Fibroblast of villous mesenchyme (primary cell): Measurements from ENCODE around the gene KLB. TPM values are rescaled to one million over a fixed set of nuclear protein-coding genes. Genes with fewer than 3 reads are reported as not detected.
A peak's percentile ranks its signal among the peaks of the same experiment; 100 is the strongest.

ENCODE experiments used
- DNase-seq: peaks from one replicate; pipeline ENCODE4 v3.0.0-alpha.2; 2010; ENCODE audit warnings: low read depth
- H3K4me3 ChIP-seq: 2 replicates; pipeline ENCODE4 v1.5.1; 2011; ENCODE audit warnings: low read depth, mild to moderate bottlenecking, low read length
- total RNA-seq: library from RNA; depleted of rRNA; stranded (reverse); fragments of >200 nt; gene quantifications from 2 replicates; pipeline ENCODE4 v1.2.3, GENCODE V29; 2012
- TF ChIP-seq, protein P1 (sequence below): IDR thresholded peaks from 2 replicates; pipeline ENCODE4 v1.5.1; 2012; ENCODE audit warnings: low read depth, mild to moderate bottlenecking, low read length; ENCODE audit not compliant: insufficient read depth

KLB gene
- total RNA-seq, 1 donor = not detected

DNA sequence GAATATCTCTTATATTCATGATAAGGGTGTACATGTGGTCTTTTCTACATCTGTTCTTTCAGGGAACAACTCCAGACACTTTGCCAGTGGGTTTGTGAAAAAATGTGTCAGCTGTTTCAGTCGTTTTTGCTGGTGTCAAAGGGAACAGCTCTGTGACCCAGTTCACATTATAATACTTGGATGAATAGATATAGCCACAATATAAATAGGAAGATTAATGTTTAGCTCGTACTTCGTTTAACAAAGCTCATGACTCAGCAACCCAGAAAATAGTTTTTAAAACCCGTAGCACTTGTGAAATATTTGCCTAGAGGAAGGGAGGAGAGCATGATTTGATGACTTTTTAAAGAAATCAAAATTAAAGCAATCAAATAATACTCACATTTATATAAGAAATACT lies 60.0 kb downstream of the KLB start:
- DNase-seq = peak; percentile 64
- TF ChIP-seq, protein P1, sequence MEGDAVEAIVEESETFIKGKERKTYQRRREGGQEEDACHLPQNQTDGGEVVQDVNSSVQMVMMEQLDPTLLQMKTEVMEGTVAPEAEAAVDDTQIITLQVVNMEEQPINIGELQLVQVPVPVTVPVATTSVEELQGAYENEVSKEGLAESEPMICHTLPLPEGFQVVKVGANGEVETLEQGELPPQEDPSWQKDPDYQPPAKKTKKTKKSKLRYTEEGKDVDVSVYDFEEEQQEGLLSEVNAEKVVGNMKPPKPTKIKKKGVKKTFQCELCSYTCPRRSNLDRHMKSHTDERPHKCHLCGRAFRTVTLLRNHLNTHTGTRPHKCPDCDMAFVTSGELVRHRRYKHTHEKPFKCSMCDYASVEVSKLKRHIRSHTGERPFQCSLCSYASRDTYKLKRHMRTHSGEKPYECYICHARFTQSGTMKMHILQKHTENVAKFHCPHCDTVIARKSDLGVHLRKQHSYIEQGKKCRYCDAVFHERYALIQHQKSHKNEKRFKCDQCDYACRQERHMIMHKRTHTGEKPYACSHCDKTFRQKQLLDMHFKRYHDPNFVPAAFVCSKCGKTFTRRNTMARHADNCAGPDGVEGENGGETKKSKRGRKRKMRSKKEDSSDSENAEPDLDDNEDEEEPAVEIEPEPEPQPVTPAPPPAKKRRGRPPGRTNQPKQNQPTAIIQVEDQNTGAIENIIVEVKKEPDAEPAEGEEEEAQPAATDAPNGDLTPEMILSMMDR = no peak
- no peak overlapping the region for H3K4me3 ChIP-seq

DNA sequence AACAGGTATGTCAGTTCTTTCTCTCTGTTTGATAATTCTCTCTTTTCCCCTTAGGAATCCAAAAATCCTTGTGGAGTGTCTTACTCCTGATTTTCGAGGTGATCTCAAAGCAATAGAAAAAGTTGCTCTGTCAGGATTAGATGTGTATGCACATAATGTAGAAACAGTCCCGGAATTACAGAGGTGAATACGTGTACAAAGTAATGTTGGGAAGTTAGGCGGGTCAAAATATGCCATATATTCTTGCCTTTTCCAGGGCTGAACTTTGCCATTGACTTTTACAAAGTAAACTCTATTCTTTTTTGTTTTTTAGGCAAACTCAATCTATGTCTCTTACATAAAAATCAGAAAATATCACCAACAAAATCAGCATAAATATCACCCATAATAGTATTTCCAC lies 60.7 kb downstream of the KLB start:
- no peak overlapping the region for H3K4me3 ChIP-seq
- TF ChIP-seq, protein P1 = no peak
- DNase-seq = no peak

DNA sequence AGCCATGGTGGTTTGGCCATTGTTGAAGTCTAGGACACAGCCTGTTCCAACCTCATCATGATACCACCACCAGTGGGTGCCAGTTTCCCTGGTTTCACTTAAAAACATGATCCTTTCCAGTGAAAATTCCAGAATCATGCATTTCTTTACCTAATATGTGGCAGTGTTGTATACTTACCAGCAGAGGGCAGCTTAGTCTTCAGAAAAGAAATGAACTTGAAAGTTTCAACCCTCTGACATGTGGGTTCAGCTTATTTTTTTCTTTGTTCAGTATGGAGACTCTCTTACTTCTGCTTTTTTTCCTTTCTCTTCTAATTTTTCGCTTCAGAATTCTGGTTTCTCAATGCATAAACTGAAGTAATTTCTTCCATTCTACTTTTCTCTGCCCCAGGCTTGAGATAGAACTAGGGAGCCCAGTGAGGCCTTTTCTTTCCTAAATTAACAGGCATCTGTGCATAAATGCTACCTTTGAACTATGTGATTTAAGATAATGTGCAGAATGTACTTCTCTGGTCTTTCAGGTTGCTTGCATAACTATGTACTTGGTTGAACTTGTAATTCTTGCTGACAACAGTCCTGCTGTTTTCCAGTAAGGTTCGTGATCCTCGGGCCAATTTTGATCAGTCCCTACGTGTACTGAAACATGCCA lies 62.8 kb downstream of the KLB start:
- H3K4me3 ChIP-seq = no peak overlapping the region
- peak; percentile 87 for DNase-seq
- TF ChIP-seq, protein P1 = peak; percentile 90

DNA sequence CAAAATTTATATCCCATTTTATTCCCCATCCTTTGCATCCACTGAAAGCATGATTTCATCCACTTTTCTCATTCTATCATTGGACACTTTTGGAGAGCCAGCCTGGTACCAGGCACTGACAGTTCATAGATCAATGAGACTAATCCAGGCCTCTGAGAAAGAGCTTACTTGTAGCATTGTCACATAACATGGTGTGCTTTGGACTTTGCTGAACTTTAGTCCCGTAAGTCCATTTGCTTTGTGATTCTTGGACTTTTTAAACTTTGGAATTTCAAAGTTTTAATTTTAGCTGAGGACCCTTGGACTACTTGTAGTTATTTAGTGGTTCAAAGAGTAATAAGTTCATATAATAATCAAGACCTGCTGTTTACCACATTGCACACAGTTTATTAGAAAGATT lies 63.7 kb downstream of the KLB start:
- TF ChIP-seq, protein P1 = no peak
- DNase-seq = no peak
- H3K4me3 ChIP-seq = no peak overlapping the region

DNA sequence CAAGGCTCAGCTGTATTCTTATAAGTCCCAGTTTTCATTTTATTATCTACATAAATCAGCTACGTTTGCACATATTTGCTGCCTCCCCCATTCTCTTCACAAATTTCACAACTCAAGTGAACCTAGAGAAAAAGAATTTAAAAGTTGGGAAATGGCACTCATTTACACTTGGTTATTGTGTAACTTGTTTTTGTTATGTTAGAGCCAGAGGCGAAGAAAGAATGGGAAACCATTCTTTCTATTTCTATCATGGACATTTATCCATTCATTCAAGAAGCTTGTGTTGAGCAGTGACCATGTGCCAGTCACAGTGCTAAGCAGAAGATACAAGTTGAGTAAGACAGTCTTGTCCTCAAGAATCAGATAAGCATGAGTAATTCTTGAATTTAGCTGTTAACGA lies 65.7 kb downstream of the KLB start:
- H3K4me3 ChIP-seq = no peak overlapping the region
- TF ChIP-seq, protein P1 = no peak
- DNase-seq = peak; percentile 86

DNA sequence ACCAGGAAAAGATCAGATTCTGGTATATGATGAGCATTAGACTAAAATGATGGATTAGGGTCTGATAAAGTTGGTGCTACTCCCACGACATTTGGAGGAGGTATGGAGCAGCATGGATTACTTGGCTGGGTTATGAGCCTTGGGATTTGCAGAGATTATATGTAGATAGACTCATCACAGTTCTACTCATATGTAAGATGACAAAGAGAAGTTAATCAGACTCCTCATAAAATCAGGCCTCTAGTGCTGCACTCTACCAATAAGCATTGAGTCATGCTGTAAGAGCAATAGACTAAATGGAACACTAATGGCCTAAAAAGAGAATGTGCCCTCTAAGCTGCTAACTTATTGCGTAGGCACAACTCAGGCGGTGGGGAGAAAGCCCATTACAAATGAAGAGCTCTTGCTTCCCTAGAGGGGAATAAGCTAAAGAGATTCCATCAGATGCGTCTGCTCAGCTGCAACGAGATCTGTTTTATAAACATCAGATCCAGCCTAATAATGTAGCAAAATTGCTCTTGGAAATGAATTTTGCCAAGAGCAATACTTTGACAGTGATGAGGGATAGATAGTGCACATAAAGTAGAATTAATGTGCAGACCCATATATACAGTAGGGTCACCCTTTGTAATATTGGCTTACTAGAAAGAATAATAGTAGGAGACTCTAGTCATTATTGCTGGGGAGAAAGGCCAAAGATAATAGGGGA lies 69.6 kb downstream of the KLB start:
- DNase-seq = no peak
- H3K4me3 ChIP-seq = no peak overlapping the region
- TF ChIP-seq, protein P1 = no peak

DNA sequence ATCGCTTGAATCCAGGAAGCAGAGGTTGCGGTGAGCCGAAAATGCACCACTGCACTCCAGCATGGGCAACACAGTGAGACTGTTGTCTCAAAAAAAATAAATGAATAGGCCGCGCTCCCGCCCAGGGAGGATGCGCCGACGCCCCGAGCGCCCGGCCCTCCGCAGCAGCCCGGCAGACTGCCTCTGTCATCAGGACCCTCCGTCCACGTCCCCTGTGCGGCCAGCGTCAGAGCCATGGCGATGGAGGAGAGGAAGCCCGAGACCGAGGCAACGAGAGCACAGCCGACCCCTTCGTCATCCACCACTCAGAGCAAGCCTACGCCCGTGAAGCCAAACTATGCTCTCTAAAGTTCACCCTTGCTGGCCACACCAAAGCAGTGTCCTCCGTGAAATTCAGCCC lies 73.5 kb downstream of the KLB start:
- H3K4me3 ChIP-seq = no peak overlapping the region
- DNase-seq = no peak
- TF ChIP-seq, protein P1 = no peak
